ENCODE data around the gene SHISAL2A.

Gene SHISAL2A

GRCh38 chr1:52623812-52624211, 9.2 kb upstream of the SHISAL2A start:
- TF ChIP-seq CTCF (IDR thresholded peaks at IDR 0.05; ENCODE audit: low read depth, low read length, missing control alignments): no peak
- H3K27ac ChIP-seq: no peak overlapping the region
- no peak for DNase-seq
- no peaks in the 10 kb centered on the region for H3K36me3 ChIP-seq (replicated peaks)
- H3K27me3 ChIP-seq (replicated peaks): no peaks in the 10 kb centered on the region
- in situ Hi-C loops (cut with HindIII; ENCODE audit: low pct_ligation_motif_present, low sequenced_read_pairs): no loop called here
- no peak overlapping the region for H3K4me3 ChIP-seq (ENCODE audit: low read depth, low read length)

- DNase-seq: no peak
- Histone ChIP-seq H3K36me3 (replicated peaks) (no peaks in the 10 kb centered on the region), H3K4me3 (ENCODE audit: low read depth, low read length) (no peak overlapping the region), H3K27me3 (replicated peaks) (no peaks in the 10 kb centered on the region), H3K27ac (no peak overlapping the region)
- in situ Hi-C loops (cut with HindIII; ENCODE audit: low pct_ligation_motif_present, low sequenced_read_pairs): no loop called here
- TF ChIP-seq CTCF (IDR thresholded peaks at IDR 0.05; ENCODE audit: low read depth, low read length, missing control alignments): no peak
These were observed 5.9 kb upstream of the SHISAL2A start for GRCh38 chr1:52627028-52627427.

GRCh38 chr1:52628614-52629324, 4.2 kb upstream of the SHISAL2A start:
- no peak for TF ChIP-seq CTCF (IDR thresholded peaks at IDR 0.05; ENCODE audit: low read depth, low read length, missing control alignments)
- no peaks in the 10 kb centered on the region for H3K36me3 ChIP-seq (replicated peaks)
- no peak overlapping the region for H3K27ac ChIP-seq
- in situ Hi-C loops (cut with HindIII; ENCODE audit: low pct_ligation_motif_present, low sequenced_read_pairs): no loop called here
- H3K27me3 ChIP-seq (replicated peaks): peaks cover 14% of the 10 kb centered on the region
- no peak for DNase-seq
- no peak overlapping the region for H3K4me3 ChIP-seq (ENCODE audit: low read depth, low read length)

- Histone ChIP-seq H3K27ac (no peak overlapping the region), H3K36me3 (replicated peaks) (no peaks in the 10 kb centered on the region), H3K27me3 (replicated peaks) (peaks cover 18% of the 10 kb centered on the region), H3K4me3 (ENCODE audit: low read depth, low read length) (no peak overlapping the region)
- no peak for DNase-seq
- in situ Hi-C loops (cut with HindIII; ENCODE audit: low pct_ligation_motif_present, low sequenced_read_pairs): no loop called here
- TF ChIP-seq CTCF (IDR thresholded peaks at IDR 0.05; ENCODE audit: low read depth, low read length, missing control alignments): no peak
These were observed 3.7 kb upstream of the SHISAL2A start for GRCh38 chr1:52629325-52629643.

GRCh38 chr1:52629667-52630066, 3.3 kb upstream of the SHISAL2A start:
- Histone ChIP-seq H3K4me3 (ENCODE audit: low read depth, low read length) (no peak overlapping the region), H3K27ac (no peak overlapping the region), H3K36me3 (replicated peaks) (no peaks in the 10 kb centered on the region), H3K27me3 (replicated peaks) (peaks cover 18% of the 10 kb centered on the region)
- no peak for DNase-seq
- in situ Hi-C loops (cut with HindIII; ENCODE audit: low pct_ligation_motif_present, low sequenced_read_pairs): no loop called here
- TF ChIP-seq CTCF (IDR thresholded peaks at IDR 0.05; ENCODE audit: low read depth, low read length, missing control alignments): no peak

GRCh38 chr1:52631759-52632331, 1.1 kb upstream of the SHISAL2A start:
- H3K27me3 ChIP-seq (replicated peaks): peaks cover 18% of the 10 kb centered on the region
- in situ Hi-C loops (cut with HindIII; ENCODE audit: low pct_ligation_motif_present, low sequenced_read_pairs): no loop called here
- H3K36me3 ChIP-seq (replicated peaks): no peaks in the 10 kb centered on the region
- DNase-seq: no peak
- no peak overlapping the region for H3K27ac ChIP-seq
- H3K4me3 ChIP-seq (ENCODE audit: low read depth, low read length): no peak overlapping the region
- no peak for TF ChIP-seq CTCF (IDR thresholded peaks at IDR 0.05; ENCODE audit: low read depth, low read length, missing control alignments)

Measured in brain microvascular endothelial cell (primary cell).